ENCODE results near the gene GABRP.

GABRP gene

GRCh38 chr5:170747851-170748250, 35.7 kb upstream of the GABRP start:
- no peak overlapping the region for H3K4me3 ChIP-seq (replicated peaks in 1 of 2; ENCODE audit: low read depth in 2 of 2, low read length in 2 of 2)
- peak; percentile 42 for TF ChIP-seq CTCF (IDR thresholded peaks at IDR 0.05; ENCODE audit: low read depth, low read length)
- DNase-seq (ENCODE audit: low read depth in 2 of 2): peak; percentile 16 to 19

GRCh38 chr5:170748951-170749471, 34.5 kb upstream of the GABRP start:
- no peak for TF ChIP-seq CTCF (IDR thresholded peaks at IDR 0.05; ENCODE audit: low read depth, low read length)
- DNase-seq (ENCODE audit: low read depth in 2 of 2): no peak
- no peak overlapping the region for H3K4me3 ChIP-seq (replicated peaks in 1 of 2; ENCODE audit: low read depth in 2 of 2, low read length in 2 of 2)

- no peak for TF ChIP-seq CTCF (IDR thresholded peaks at IDR 0.05; ENCODE audit: low read depth, low read length)
- H3K4me3 ChIP-seq (replicated peaks in 1 of 2; ENCODE audit: low read depth in 2 of 2, low read length in 2 of 2): no peak overlapping the region
Measured at GRCh38 chr5:170749911-170750431, 33.6 kb upstream of the GABRP start.

GRCh38 chr5:170750791-170751190, 32.7 kb upstream of the GABRP start:
- no peak for TF ChIP-seq CTCF (IDR thresholded peaks at IDR 0.05; ENCODE audit: low read depth, low read length)
- H3K4me3 ChIP-seq (replicated peaks in 1 of 2; ENCODE audit: low read depth in 2 of 2, low read length in 2 of 2): no peak overlapping the region
- DNase-seq (ENCODE audit: low read depth in 2 of 2): no peak

More at GRCh38 chr5:170749911-170750431, 33.6 kb upstream of the GABRP start:
- DNase-seq (ENCODE audit: low read depth in 2 of 2): no peak

- H3K4me3 ChIP-seq (replicated peaks in 1 of 2; ENCODE audit: low read depth in 2 of 2, low read length in 2 of 2): no peak overlapping the region
- TF ChIP-seq CTCF (IDR thresholded peaks at IDR 0.05; ENCODE audit: low read depth, low read length): no peak
- DNase-seq (ENCODE audit: low read depth in 2 of 2): no peak
Measured at GRCh38 chr5:170751631-170752030, 31.9 kb upstream of the GABRP start.

- DNase-seq (ENCODE audit: low read depth in 2 of 2): no peak
- TF ChIP-seq CTCF (IDR thresholded peaks at IDR 0.05; ENCODE audit: low read depth, low read length): no peak
- no peak overlapping the region for H3K4me3 ChIP-seq (replicated peaks in 1 of 2; ENCODE audit: low read depth in 2 of 2, low read length in 2 of 2)
Measured at GRCh38 chr5:170752257-170753215, 31.0 kb upstream of the GABRP start.

All from cardiac fibroblast (primary cell).